Upper lobe of left lung (tissue), 4 donors: ENCODE results near the gene MRTO4.

Experiments used
- EP300 ChIP-seq, 4 donors: sonication (generic); formaldehyde crosslinking; IDR thresholded peaks; one replicate each; pipeline ENCODE4 v1.5.1; 2017; ENCODE audit warnings: antibody characterized with exemption in 4 of 4, control low read depth in 2 of 4
- POLR2AphosphoS5 ChIP-seq, 2 donors: sonication (generic); formaldehyde crosslinking; IDR thresholded peaks; one replicate each; pipeline ENCODE4 v1.5.1; 2017; ENCODE audit warnings: antibody characterized with exemption in 2 of 2
- TF ChIP-seq, protein P1 (sequence below), 6 experiments: fragments of 450-650 bp in 4 of 6; fragments of 200-600 bp in 2 of 6; sonication (generic) in 2 of 6; IDR thresholded peaks; one replicate each; pipeline ENCODE4 v1.5.1; 2016 to 2019; ENCODE audit warnings: antibody characterized with exemption in 6 of 6

GRCh38 chr1:19258353-19258752 is 6.7 kb downstream of the MRTO4 start:
- TF ChIP-seq, protein P1, sequence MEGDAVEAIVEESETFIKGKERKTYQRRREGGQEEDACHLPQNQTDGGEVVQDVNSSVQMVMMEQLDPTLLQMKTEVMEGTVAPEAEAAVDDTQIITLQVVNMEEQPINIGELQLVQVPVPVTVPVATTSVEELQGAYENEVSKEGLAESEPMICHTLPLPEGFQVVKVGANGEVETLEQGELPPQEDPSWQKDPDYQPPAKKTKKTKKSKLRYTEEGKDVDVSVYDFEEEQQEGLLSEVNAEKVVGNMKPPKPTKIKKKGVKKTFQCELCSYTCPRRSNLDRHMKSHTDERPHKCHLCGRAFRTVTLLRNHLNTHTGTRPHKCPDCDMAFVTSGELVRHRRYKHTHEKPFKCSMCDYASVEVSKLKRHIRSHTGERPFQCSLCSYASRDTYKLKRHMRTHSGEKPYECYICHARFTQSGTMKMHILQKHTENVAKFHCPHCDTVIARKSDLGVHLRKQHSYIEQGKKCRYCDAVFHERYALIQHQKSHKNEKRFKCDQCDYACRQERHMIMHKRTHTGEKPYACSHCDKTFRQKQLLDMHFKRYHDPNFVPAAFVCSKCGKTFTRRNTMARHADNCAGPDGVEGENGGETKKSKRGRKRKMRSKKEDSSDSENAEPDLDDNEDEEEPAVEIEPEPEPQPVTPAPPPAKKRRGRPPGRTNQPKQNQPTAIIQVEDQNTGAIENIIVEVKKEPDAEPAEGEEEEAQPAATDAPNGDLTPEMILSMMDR (IDR thresholded peaks at IDR 0.05) = no peak
- no peak for TF ChIP-seq POLR2AphosphoS5 (IDR thresholded peaks at IDR 0.05)
- TF ChIP-seq EP300 (IDR thresholded peaks at IDR 0.05) = no peak
